SH-SY5Y (cell line): Measurements from ENCODE around the gene SPATA33.

Source experiments
- GATA2 ChIP-seq: IDR thresholded peaks from 2 replicates; pipeline ENCODE4 v1.6.1; 2011; ENCODE audit warnings: mild to moderate bottlenecking, low read depth, low read length
- GATA3 ChIP-seq: IDR thresholded peaks from 2 replicates; pipeline ENCODE4 v1.6.1; 2011; ENCODE audit warnings: low read depth, mild to moderate bottlenecking, low read length, moderate library complexity

GRCh38 chr16:89691986-89692569 is 34.4 kb downstream of the SPATA33 start:
- TF ChIP-seq GATA3, result no peak
- TF ChIP-seq GATA2, result no peak
